ENCODE measurements around the gene TRUB2. TPM values are rescaled to one million over a fixed set of nuclear protein-coding genes. Genes with fewer than 3 reads are reported as not detected.

TRUB2 gene
- total and polyA plus RNA-seq, 7 donors: 20.6 to 38.4 (median 28.3) TPM

DNA sequence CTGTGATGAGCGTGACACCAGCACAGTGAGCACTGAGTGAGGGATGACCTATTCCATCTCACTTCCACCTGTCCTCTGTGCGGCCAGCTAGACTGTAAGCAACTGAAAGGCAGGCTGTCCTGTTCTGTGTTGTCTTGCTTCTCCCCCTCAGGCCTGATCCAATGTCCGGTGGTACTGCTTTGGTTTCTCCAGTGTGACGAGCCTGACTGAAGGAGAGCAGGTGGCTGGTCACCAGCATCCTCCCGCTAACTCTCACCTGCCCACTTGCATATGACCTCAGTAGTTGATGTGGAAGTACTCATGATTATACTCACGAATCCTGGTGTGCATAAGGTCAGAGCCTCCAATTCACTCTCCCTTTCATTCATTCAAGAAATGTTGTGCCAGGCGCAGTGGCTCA is 15.7 kb upstream of the TRUB2 start:
- no peak overlapping the region for H3K4me3 ChIP-seq
- peaks cover 7% of the 10 kb centered on the region for H3K4me1 ChIP-seq
- H3K9me3 ChIP-seq: no peaks in the 10 kb centered on the region
- intact Hi-C loops (cut with DNase I): no loop called here
- WGBS, 3 donors: 89 to 91% (median 89%) methylated on average over 7 of the region's 7 CpGs
- no peaks in the 10 kb centered on the region for H3K27me3 ChIP-seq (ENCODE audit: insufficient read depth in 3 of 3, low read length in 2 of 3)
- H3K27ac ChIP-seq: no peak overlapping the region
- H3K36me3 ChIP-seq (ENCODE audit: insufficient read depth in 1 of 2, low read depth in 1 of 2): peaks cover 5 to 30% of the 10 kb centered on the region in 2 donors
- ATAC-seq (no peak), DNase-seq (no peak)
- TF ChIP-seq CTCF (IDR thresholded peaks at IDR 0.05): no peak

DNA sequence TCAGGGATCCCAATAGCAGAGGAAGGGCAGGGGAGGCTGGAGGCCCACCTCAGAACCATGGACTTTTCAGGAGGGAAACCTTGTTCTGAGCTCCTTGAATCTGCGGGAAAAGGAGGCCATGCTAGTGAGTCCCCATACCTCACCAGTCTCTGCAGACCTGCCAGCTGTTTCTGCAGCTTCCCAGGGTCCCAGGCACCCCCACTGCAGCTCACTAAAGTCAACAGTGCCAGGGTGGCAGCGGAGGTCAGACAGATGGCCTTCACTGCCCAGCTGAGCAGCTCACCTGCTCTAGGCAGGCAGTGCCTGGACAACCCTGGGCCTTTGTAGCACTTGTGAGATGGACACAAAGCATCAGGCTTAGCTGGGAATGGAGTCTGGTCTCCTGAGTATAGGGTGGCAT is 13.7 kb upstream of the TRUB2 start:
- H3K36me3 ChIP-seq (ENCODE audit: insufficient read depth in 1 of 2, low read depth in 1 of 2): peaks cover 5 to 28% of the 10 kb centered on the region in 2 donors

DNA sequence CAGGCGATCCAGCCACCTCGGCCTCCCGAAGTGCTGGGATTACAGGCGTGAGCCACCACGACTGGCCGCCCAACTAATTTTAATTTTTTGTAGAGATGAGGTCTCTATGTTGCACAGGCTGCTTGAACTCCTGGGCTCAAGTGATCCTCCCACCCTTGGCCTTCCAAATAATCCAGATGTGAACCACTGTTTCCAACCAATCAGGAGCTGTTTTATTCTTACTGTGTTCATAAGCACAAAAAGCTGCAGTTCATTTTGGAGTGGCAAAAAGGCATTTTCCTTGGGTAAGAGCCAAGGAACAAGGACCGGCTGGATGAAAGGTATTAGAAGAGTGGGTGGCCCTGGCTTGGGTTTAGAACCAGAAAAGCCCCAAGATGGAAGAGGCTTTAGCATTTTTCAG is 12.9 kb upstream of the TRUB2 start:
- WGBS, 3 donors: 75 to 87% (median 78%) methylated on average over 7 of the region's 7 CpGs
- ATAC-seq (no peak), DNase-seq (no peak)
- Histone ChIP-seq H3K4me3 (no peak overlapping the region), H3K9me3 (no peaks in the 10 kb centered on the region), H3K36me3 (ENCODE audit: insufficient read depth in 1 of 2, low read depth in 1 of 2) (peaks cover 5 to 28% of the 10 kb centered on the region in 2 donors), H3K27me3 (ENCODE audit: insufficient read depth in 3 of 3, low read length in 2 of 3) (no peaks in the 10 kb centered on the region), H3K4me1 (no peaks in the 10 kb centered on the region), H3K27ac (no peak overlapping the region)
- intact Hi-C loops (cut with DNase I): no loop called here
- no peak for TF ChIP-seq CTCF (IDR thresholded peaks at IDR 0.05)

More for the DNA sequence above, 13.7 kb upstream of the TRUB2 start:
- 87 to 90% (median 90%) methylated on average over 2 of the region's 2 CpGs for WGBS, 3 donors
- Histone ChIP-seq H3K4me3 (no peak overlapping the region), H3K27ac (no peak overlapping the region), H3K4me1 (no peaks in the 10 kb centered on the region), H3K27me3 (ENCODE audit: insufficient read depth in 3 of 3, low read length in 2 of 3) (no peaks in the 10 kb centered on the region), H3K9me3 (no peaks in the 10 kb centered on the region)
- DNase-seq: no peak
- intact Hi-C loops (cut with DNase I): no loop called here
- no peak for TF ChIP-seq CTCF (IDR thresholded peaks at IDR 0.05)
- no peak for ATAC-seq

DNA sequence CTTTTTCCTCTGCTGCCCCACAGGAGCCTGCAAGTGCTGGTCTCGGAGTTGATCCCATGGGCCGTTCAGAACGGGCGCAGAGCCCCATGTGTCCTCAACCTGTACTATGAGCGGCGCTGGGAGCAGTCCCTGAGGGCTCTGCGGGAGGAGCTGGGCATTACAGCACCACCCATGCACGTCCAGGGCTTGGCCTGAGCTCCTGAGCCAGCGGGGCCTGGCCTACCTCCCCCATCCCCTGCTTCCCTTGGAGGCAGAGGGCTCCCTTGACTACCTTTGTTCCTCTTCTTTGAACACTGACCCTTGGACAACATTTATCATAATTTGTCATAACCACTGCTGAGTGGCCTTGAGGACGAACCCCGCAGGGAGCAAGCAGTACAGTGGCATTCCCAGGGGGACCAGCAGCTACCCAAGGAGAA is 11.2 kb upstream of the TRUB2 start:
- no peak for ATAC-seq
- H3K36me3 ChIP-seq (ENCODE audit: insufficient read depth in 1 of 2, low read depth in 1 of 2): peaks cover 9 to 28% of the 10 kb centered on the region in 2 donors

More for the DNA sequence above, 11.2 kb upstream of the TRUB2 start:
- H3K4me3 ChIP-seq: no peak overlapping the region
- no peak overlapping the region for H3K27ac ChIP-seq
- H3K4me1 ChIP-seq: no peaks in the 10 kb centered on the region
- no peaks in the 10 kb centered on the region for H3K9me3 ChIP-seq
- WGBS, 3 donors: 85 to 86% (median 86%) methylated on average over 11 of the region's 11 CpGs
- intact Hi-C loops (cut with DNase I): no loop called here
- TF ChIP-seq CTCF (IDR thresholded peaks at IDR 0.05): no peak
- H3K27me3 ChIP-seq (ENCODE audit: insufficient read depth in 3 of 3, low read length in 2 of 3): no peaks in the 10 kb centered on the region
- DNase-seq: no peak

Measured in psoas muscle (tissue), 8 donors.